CD8-positive, alpha-beta memory T cell (primary cell): ENCODE measurements around the gene GJA9. TPM values are rescaled to one million over a fixed set of nuclear protein-coding genes. Genes with fewer than 3 reads are reported as not detected.
"Not testable (repeated sequence)": the region's sequence is repeated elsewhere in the genome, so short reads cannot be mapped to it uniquely, and the experiment has no call there.

Source experiments
- CTCF ChIA-PET: fragments of 350-600 bp; sonication (Branson Sonifier 250); formaldehyde crosslinking; loops from one replicate; lab custom pipeline; 2021; ENCODE audit warnings: antibody characterized with exemption; lab: Charles Lee
- POLR2A ChIA-PET: fragments of 350-600 bp; sonication (Branson Sonifier 250); formaldehyde crosslinking; loops from one replicate; lab custom pipeline; 2021; ENCODE audit warnings: antibody characterized with exemption; lab: Charles Lee
- DNase-seq, 5 donors: peaks; one replicate each; pipeline versions ENCODE4 v3.0.0 to v3.0.0-alpha.2; 2020 to 2022; ENCODE audit warnings: mixed read lengths in 1 of 5
- H3K27ac ChIP-seq: one replicate; pipeline ENCODE4 v1.7.0; 2013; ENCODE audit warnings: low read depth, mild to moderate bottlenecking, low read length, moderate library complexity
- H3K27me3 ChIP-seq: 2 replicates; pipeline ENCODE4 v1.7.0; 2013; ENCODE audit warnings: low read length, mild to moderate bottlenecking; ENCODE audit not compliant: insufficient read depth, poor library complexity, severe bottlenecking
- H3K36me3 ChIP-seq: 2 replicates; pipeline ENCODE4 v1.7.0; 2013; ENCODE audit warnings: mild to moderate bottlenecking, low read length, moderate library complexity; ENCODE audit not compliant: insufficient read depth
- H3K4me1 ChIP-seq: 2 replicates; pipeline ENCODE4 v1.7.0; 2013; ENCODE audit warnings: mild to moderate bottlenecking, low read length, moderate library complexity; ENCODE audit not compliant: insufficient read depth
- H3K4me3 ChIP-seq: 2 replicates; pipeline ENCODE4 v1.7.0; 2013; ENCODE audit warnings: mild to moderate bottlenecking, low read length
- H3K9me3 ChIP-seq: 2 replicates; pipeline ENCODE4 v1.7.0; 2013; ENCODE audit warnings: mild to moderate bottlenecking, low read length
- H3K27ac Mint-ChIP-seq, 8 donors: one replicate each; pipeline ENCODE4 v1.8.0; 2020 to 2021; ENCODE audit warnings: mixed read lengths in 8 of 8, mild to moderate bottlenecking in 6 of 8, inconsistent platforms in 3 of 8, moderate library complexity in 3 of 8
- H3K27me3 Mint-ChIP-seq, 2 donors: one replicate each; pipeline ENCODE4 v1.8.0; 2020 to 2021; ENCODE audit warnings: mixed read lengths in 2 of 2, mild to moderate bottlenecking in 1 of 2, moderate library complexity in 1 of 2
- H3K36me3 Mint-ChIP-seq, 3 donors: one replicate each; pipeline ENCODE4 v1.8.0; 2020 to 2021; ENCODE audit warnings: mixed read lengths in 3 of 3, inconsistent platforms in 1 of 3, mild to moderate bottlenecking in 1 of 3
- H3K4me1 Mint-ChIP-seq, 3 donors: one replicate each; pipeline ENCODE4 v1.8.0; 2020 to 2021; ENCODE audit warnings: mixed read lengths in 3 of 3, inconsistent platforms in 1 of 3, mild to moderate bottlenecking in 1 of 3
- H3K4me3 Mint-ChIP-seq, 7 donors: one replicate each; pipeline ENCODE4 v1.8.0; 2020 to 2021; ENCODE audit warnings: mixed read lengths in 7 of 7, mild to moderate bottlenecking in 6 of 7, moderate library complexity in 4 of 7, inconsistent platforms in 2 of 7
- H3K9me3 Mint-ChIP-seq, 5 donors: one replicate each; pipeline ENCODE4 v1.8.0; 2020 to 2022; ENCODE audit warnings: mixed read lengths in 5 of 5, mild to moderate bottlenecking in 3 of 5, moderate library complexity in 2 of 5, inconsistent platforms in 1 of 5
- polyA plus RNA-seq: library from polyadenylated mRNA; unstranded; fragments of 300-500 nt; fragmentation: Illumina TruSeq; gene quantifications from one replicate; pipeline ENCODE4 v1.2.3, GENCODE V29; 2021
- total RNA-seq, 2 experiments: library from RNA; stranded (reverse); gene quantifications; one replicate each; pipeline ENCODE4 v1.2.3, GENCODE V29; 2021

GJA9 gene
- total and polyA plus RNA-seq, 3 experiments from 2014 or later = not detected

DNA sequence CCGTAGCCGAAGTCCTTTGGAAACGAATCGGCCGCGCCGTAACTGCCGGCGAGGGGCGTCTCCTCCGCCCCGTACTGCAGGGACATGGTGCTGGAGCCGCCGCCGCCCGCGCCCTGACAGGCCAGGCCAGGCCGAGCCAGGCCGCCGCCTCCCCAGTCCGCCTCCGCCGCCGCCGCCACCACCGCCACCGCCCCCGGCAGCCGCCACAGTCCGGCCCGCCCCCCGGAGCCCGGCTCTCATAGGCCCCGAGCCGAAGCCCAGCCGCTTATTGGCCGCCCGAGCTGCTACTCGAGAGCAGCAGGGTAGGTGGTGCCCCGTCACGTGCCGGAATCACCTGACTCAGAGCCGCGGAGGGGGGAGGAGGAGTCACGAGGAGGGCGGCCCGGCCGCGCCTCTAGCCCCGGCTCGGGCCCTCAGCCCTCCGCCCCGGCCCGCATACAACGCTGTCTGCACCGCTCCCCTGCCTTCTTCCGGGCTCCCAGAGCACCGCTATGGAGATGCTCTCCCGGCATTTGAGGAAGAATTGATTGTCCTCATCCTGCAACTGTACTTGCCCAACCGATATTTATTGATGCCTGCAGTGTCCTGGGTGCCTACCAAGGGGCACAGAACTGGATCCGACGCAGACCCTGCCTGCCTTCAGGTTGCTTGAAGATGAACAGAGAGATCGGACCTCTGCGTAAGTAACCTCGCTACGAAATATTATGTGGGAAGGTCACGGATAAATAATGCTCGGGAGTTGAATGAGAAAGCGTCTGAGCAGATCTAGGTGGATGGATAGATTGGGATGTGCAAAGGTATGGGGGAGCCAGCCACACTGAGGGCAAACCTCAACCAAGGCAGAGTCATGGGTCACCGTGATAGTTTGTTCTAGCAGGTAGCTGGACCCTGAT, 21.6 kb downstream of the GJA9 start, which contains the start of gene RRAGC:
RRAGC (minus strand) TSS at position 212 of the 893 bp plus-strand sequence; CDS start at position 86, 126 bp downstream.
- Histone ChIP-seq H3K9me3 (no peaks in the 10 kb centered on the region), H3K4me3 (peak within 1 kb of the TSS; percentile 89), H3K36me3 (peaks cover 6% of the 10 kb centered on the region), H3K4me1 (peaks cover 22% of the 10 kb centered on the region), H3K27me3 (no peaks in the 10 kb centered on the region), H3K27ac (peak within 1 kb of the TSS; percentile 58)
- H3K36me3 Mint-ChIP-seq = peaks cover 0 to 48% (median 9%) of the 10 kb centered on the region in 3 donors
- peak; percentile 96 to 99 (median 98) for DNase-seq
- peak within 1 kb of the TSS; percentile 90 to 97 (median 94) for H3K4me3 Mint-ChIP-seq
- H3K4me1 Mint-ChIP-seq = peaks cover 46 to 83% (median 80%) of the 10 kb centered on the region in 3 donors
- peak within 1 kb of the TSS; percentile 76 to 95 (median 94) for H3K27ac Mint-ChIP-seq
- no peaks in the 10 kb centered on the region for H3K27me3 Mint-ChIP-seq
- CTCF ChIA-PET = interaction anchor here (1.1 to 1.2 kb wide), 3 partner anchors 106 to 239 kb away, joined by 3 read pairs; partner anchors contain the start of gene NDUFS5
- POLR2A ChIA-PET = interaction anchor here (1.2 kb wide), 1 partner anchor 118 kb away, joined by 5 read pairs; no protein-coding TSS in a partner anchor
- H3K9me3 Mint-ChIP-seq = no peaks in the 10 kb centered on the region

DNA sequence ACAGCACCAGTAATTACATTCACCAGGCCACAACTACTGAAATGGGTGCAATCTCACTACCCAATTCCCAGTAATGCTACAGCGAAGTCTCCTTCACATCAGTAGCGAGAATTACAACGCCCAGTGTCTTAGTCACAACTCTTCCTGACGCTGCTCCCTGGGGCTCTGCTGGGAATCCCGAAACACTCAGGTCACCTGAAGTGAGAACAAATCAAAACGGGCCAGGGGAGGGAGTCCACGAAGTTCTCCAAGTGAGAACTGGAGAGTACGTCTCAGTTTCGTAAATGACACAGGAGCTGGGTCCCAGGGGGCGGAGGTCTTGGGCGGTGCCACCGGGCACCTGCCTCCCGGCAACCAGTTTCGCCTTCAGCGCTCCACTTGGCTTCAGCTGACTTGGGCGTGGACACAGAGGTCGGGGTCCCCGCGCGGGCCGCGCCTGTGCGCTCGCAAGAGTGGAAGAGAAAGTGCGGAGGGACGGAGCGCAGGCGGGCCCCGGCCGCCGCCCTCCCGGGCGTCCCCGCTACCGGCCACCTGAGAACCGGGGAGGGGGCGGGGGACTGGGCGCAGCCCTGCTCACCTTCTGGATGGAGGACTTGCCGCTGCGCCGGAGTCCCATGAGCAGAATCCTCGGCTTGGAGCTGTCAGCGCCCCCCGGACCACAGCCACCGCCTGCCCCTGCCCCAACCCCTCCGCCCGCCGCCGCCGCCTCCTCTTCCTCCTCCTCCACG, 22.4 kb downstream of the GJA9 start:
- H3K27ac ChIP-seq = peak overlapping the region; percentile 58
- H3K4me3 Mint-ChIP-seq = peak overlapping the region; percentile 90 to 97 (median 94)
- ChIA-PET CTCF (interaction anchor here (1.1 to 1.2 kb wide), 2 partner anchors 107 to 167 kb away, joined by 3 read pairs; partner anchors contain the start of gene NDUFS5), POLR2A (interaction anchor here (1.2 kb wide), 1 partner anchor 118 kb away, joined by 5 read pairs; no protein-coding TSS in a partner anchor)
- H3K36me3 ChIP-seq = peaks cover 6% of the 10 kb centered on the region
- peaks cover 46 to 82% (median 76%) of the 10 kb centered on the region in 3 donors for H3K4me1 Mint-ChIP-seq
- peak overlapping the region; percentile 54 to 94 (median 90) for H3K27ac Mint-ChIP-seq
- peaks cover 22% of the 10 kb centered on the region for H3K4me1 ChIP-seq
- peak in 3 of 5 donors; percentile 21 to 63 (median 32) for DNase-seq
- peaks cover 0 to 47% (median 9%) of the 10 kb centered on the region in 3 donors for H3K36me3 Mint-ChIP-seq
- H3K27me3 Mint-ChIP-seq = no peaks in the 10 kb centered on the region
- no peaks in the 10 kb centered on the region for H3K9me3 Mint-ChIP-seq
- H3K4me3 ChIP-seq = peak overlapping the region; percentile 89
- no peaks in the 10 kb centered on the region for H3K27me3 ChIP-seq
- no peaks in the 10 kb centered on the region for H3K9me3 ChIP-seq

DNA sequence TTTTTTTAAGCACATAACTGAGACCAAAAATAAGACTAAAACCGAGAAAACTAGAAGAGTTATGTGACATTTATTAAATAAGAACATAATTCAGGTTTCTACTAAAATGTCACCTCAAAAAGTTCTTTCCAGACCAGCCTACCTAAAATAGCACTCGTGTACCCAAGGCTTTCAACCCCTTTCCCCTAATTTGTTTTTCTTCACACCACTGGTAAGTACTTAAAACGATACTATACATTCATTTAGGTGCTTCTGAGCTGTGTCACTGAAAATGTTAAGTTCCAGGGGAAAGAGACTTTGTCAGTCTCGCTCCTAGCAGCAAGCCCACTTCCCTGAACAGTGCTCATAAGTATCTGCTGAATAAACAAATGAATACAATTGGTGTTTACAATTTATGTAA, 28.6 kb downstream of the GJA9 start:
- peak overlapping the region in 5 of 8 donors; percentile 1 to 77 (median 34) for H3K27ac Mint-ChIP-seq

DNA sequence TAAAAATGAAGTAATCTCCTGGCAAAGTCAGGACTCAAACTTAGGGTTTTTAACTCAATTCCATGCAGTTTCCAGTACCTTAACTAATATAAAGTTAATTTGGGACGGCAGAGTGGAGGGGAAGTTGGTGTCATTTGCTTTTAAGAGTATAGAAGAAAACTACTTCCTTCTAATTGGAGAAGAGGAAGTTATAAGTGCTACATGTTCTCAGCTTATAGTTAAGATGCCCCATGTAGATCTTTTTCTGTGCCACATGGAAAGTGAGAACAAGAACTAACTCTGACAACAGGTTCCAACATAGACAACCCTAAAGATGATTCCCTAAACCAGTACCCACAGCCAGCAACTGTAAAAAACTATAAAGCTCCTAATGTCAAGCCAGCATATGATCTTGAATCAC, 33.3 kb downstream of the GJA9 start:
- Histone ChIP-seq H3K27me3 (no peaks in the 10 kb centered on the region), H3K4me1 (no peaks in the 10 kb centered on the region), H3K36me3 (peaks cover 9% of the 10 kb centered on the region), H3K4me3 (no peak overlapping the region), H3K27ac (no peak overlapping the region), H3K9me3 (no peaks in the 10 kb centered on the region)
- Mint-ChIP-seq H3K4me1 (peaks cover 15 to 36% (median 22%) of the 10 kb centered on the region in 3 donors), H3K9me3 (no peaks in the 10 kb centered on the region), H3K36me3 (peaks cover 6 to 77% (median 29%) of the 10 kb centered on the region in 3 donors), H3K27ac (peak overlapping the region in 2 of 8 donors; percentile 57 to 58), H3K27me3 (no peaks in the 10 kb centered on the region), H3K4me3 (no peak overlapping the region)
- DNase-seq = no peak
- ChIA-PET POLR2A (no interaction called here), CTCF (no interaction called here)

More for the DNA sequence above, 28.6 kb downstream of the GJA9 start:
- no peak for DNase-seq
- ChIA-PET POLR2A (no interaction called here), CTCF (no interaction called here)
- Mint-ChIP-seq H3K9me3 (no peaks in the 10 kb centered on the region), H3K4me3 (no peak overlapping the region), H3K27me3 (no peaks in the 10 kb centered on the region), H3K36me3 (peaks cover 0 to 65% (median 22%) of the 10 kb centered on the region in 3 donors), H3K4me1 (peaks cover 23 to 47% (median 47%) of the 10 kb centered on the region in 3 donors)
- no peak overlapping the region for H3K4me3 ChIP-seq
- H3K4me1 ChIP-seq = peaks cover 1% of the 10 kb centered on the region
- H3K27ac ChIP-seq = no peak overlapping the region
- peaks cover 14% of the 10 kb centered on the region for H3K36me3 ChIP-seq
- H3K9me3 ChIP-seq = no peaks in the 10 kb centered on the region
- no peaks in the 10 kb centered on the region for H3K27me3 ChIP-seq

DNA sequence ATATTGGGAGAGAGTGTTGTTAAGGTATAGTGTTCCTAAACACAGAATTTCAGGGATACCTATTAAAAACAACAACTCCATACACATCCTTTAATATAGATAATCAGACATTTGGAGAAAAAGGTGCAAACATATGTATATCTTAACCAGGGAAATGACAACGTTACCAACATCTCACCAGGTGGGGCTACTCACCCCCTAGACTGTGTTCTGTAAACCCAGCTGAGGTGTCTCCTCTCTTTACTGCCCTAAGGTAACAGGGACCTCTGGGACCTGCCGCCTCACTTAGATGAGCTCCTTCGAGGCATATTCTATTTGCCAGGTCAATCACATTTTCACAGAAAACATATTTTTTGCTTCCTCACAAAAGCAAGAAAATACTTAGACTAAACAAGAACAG, 35.2 kb downstream of the GJA9 start:
- Mint-ChIP-seq H3K4me3 (no peak overlapping the region), H3K27ac (peak overlapping the region in 1 of 8 donors; percentile 76)
- CTCF ChIA-PET = interaction anchor here (1.1 to 1.8 kb wide), 3 partner anchors 11 to 246 kb away, joined by 3 to 5 read pairs (median 3); no protein-coding TSS in a partner anchor

DNA sequence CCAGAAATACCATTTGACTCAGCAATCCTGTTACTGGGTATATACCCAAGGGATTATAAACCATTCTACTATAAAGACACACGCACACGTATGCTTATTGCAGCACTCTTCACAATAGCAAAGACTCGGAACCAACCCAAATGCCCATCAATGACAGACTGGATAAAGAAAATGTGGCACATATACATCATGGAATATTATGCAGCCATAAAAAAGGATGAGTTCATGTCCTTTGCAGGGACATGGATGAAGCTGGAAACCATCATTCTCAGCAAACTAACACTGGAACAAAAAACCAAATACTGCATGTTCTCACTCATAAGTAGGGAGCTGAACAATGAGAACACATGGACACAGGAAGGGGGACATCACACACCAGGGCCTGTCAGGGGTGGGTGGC, 36.3 kb downstream of the GJA9 start:
- H3K36me3 ChIP-seq, H3K9me3 Mint-ChIP-seq, H3K27me3 ChIP-seq, H3K4me1 ChIP-seq, H3K4me3 ChIP-seq, H3K9me3 ChIP-seq, H3K4me3 Mint-ChIP-seq, POLR2A ChIA-PET, H3K27ac Mint-ChIP-seq, H3K27me3 Mint-ChIP-seq, H3K27ac ChIP-seq, DNase-seq: not testable (repeated sequence)
- peaks cover 6 to 75% (median 26%) of the 10 kb centered on the region in 3 donors for H3K36me3 Mint-ChIP-seq
- H3K4me1 Mint-ChIP-seq = peaks cover 14 to 40% (median 25%) of the 10 kb centered on the region in 3 donors
- CTCF ChIA-PET = interaction anchor here (0.6 to 1.8 kb wide), 2 partner anchors 10 to 714 kb away, joined by 3 to 5 read pairs; no protein-coding TSS in a partner anchor

More for the DNA sequence above, 35.2 kb downstream of the GJA9 start:
- no peak for DNase-seq
- H3K4me3 ChIP-seq = no peak overlapping the region
- no peaks in the 10 kb centered on the region for H3K4me1 ChIP-seq
- Mint-ChIP-seq H3K9me3 (no peaks in the 10 kb centered on the region), H3K4me1 (peaks cover 11 to 35% (median 20%) of the 10 kb centered on the region in 3 donors), H3K27me3 (no peaks in the 10 kb centered on the region), H3K36me3 (peaks cover 6 to 75% (median 25%) of the 10 kb centered on the region in 3 donors)
- H3K27me3 ChIP-seq = no peaks in the 10 kb centered on the region
- no peak overlapping the region for H3K27ac ChIP-seq
- peaks cover 5% of the 10 kb centered on the region for H3K36me3 ChIP-seq
- POLR2A ChIA-PET = no interaction called here
- H3K9me3 ChIP-seq = no peaks in the 10 kb centered on the region

DNA sequence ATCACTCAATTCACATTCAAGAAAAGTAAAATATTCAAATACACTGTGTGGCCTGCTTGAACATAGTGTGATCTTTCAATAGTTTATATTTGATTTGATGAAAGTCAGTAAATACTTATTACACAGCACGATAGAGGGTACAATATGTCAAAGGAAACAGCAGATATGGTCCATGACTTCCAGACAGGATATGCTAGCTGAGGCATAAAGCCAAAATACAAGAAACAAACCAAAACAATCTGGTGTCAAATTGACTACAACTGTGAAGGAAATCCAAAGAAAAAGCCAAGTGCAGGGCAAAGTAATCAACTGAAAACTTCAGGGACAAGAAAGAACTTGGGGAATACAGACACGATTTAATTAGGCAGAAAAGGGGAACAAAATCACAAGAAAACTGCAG, 41.1 kb downstream of the GJA9 start:
- Histone ChIP-seq H3K4me3 (no peak overlapping the region), H3K27ac (no peak overlapping the region), H3K4me1 (no peaks in the 10 kb centered on the region), H3K9me3 (no peaks in the 10 kb centered on the region), H3K36me3 (peaks cover 17% of the 10 kb centered on the region), H3K27me3 (no peaks in the 10 kb centered on the region)
- no peaks in the 10 kb centered on the region for H3K9me3 Mint-ChIP-seq
- H3K4me1 Mint-ChIP-seq = peaks cover 14 to 22% (median 17%) of the 10 kb centered on the region in 3 donors
- DNase-seq = no peak
- ChIA-PET POLR2A (interaction anchor here (0.6 kb wide), 1 partner anchor 213 kb away, joined by 3 read pairs; no protein-coding TSS in a partner anchor), CTCF (no interaction called here)
- H3K36me3 Mint-ChIP-seq = peaks cover 5 to 67% (median 30%) of the 10 kb centered on the region in 3 donors
- H3K27ac Mint-ChIP-seq = peak overlapping the region in 5 of 8 donors; percentile 14 to 34 (median 27)
- H3K4me3 Mint-ChIP-seq = no peak overlapping the region
- no peaks in the 10 kb centered on the region for H3K27me3 Mint-ChIP-seq
